Esophagus muscularis mucosa (tissue), 4 donors: ENCODE results near the gene AOAH. TPM values are rescaled to one million over a fixed set of nuclear protein-coding genes. Genes with fewer than 3 reads are reported as not detected.
A peak's percentile ranks its signal among the peaks of the same experiment; 100 is the strongest.
"Not testable (repeated sequence)": the region's sequence is repeated elsewhere in the genome, so short reads cannot be mapped to it uniquely, and the experiment has no call there.

Source experiments
- DNase-seq: peaks from one replicate; pipeline ENCODE4 v3.0.0-alpha.2; 2017; ENCODE audit errors: extremely low spot score
- H3K27ac ChIP-seq, 4 donors: fragments of 200-600 bp; sonication (generic); replicated peaks in 1 of 4; 1 replicate in 3 of 4; 2 replicates in 1 of 4; pipeline ENCODE4 v1.5.1; 2016 to 2019; ENCODE audit warnings: mild to moderate bottlenecking in 1 of 4
- H3K27me3 ChIP-seq, 4 donors: fragments of 200-600 bp; sonication (generic); one replicate each; pipeline versions ENCODE4 v1.5.1 to v1.6.0; 2016 to 2019
- H3K36me3 ChIP-seq, 4 donors: fragments of 200-600 bp; sonication (generic); one replicate each; pipeline ENCODE4 v1.5.1; 2016 to 2019
- H3K4me1 ChIP-seq, 4 donors: fragments of 200-600 bp; sonication (generic); one replicate each; pipeline ENCODE4 v1.5.1; 2016 to 2019
- H3K4me3 ChIP-seq, 4 donors: fragments of 200-600 bp; sonication (generic); 1 replicate in 2 of 4; 2 replicates in 2 of 4; pipeline ENCODE4 v1.5.1; 2016 to 2019; ENCODE audit warnings: mild to moderate bottlenecking in 4 of 4, moderate library complexity in 1 of 4
- H3K9me3 ChIP-seq, 4 donors: fragments of 200-600 bp; sonication (generic); 1 replicate in 3 of 4; 2 replicates in 1 of 4; pipeline ENCODE4 v1.5.1; 2016 to 2019
- CTCF ChIP-seq, 3 experiments: fragments of 200-600 bp in 2 of 3; fragments of 450-650 bp in 1 of 3; sonication (generic) in 2 of 3; IDR thresholded peaks; one replicate each; pipeline ENCODE4 v1.5.1; 2017 to 2019; ENCODE audit warnings: antibody characterized with exemption in 3 of 3, mild to moderate bottlenecking in 2 of 3, moderate library complexity in 1 of 3
- EP300 ChIP-seq: sonication (generic); formaldehyde crosslinking; IDR thresholded peaks from one replicate; pipeline ENCODE4 v1.6.1; 2017; ENCODE audit warnings: antibody characterized with exemption
- POLR2A ChIP-seq: fragments of 450-650 bp; IDR thresholded peaks from one replicate; pipeline ENCODE4 v1.6.1; 2017; ENCODE audit warnings: antibody characterized with exemption, moderate library complexity, mild to moderate bottlenecking, low read depth
- POLR2AphosphoS5 ChIP-seq, 2 donors: sonication (generic); formaldehyde crosslinking; IDR thresholded peaks; one replicate each; pipeline ENCODE4 v1.6.1; 2017; ENCODE audit warnings: antibody characterized with exemption in 2 of 2
- WGBS: methylation state at CpG from one replicate; pipeline ENCODE4 v1.1.5; 2018; 5-methylcytosine and 5-hydroxymethylcytosine counted together
- intact Hi-C: fragments of 100-400 bp; cut with DNase I; formaldehyde crosslinking; loops from one replicate; pipeline ENCODE4 v1.15.1; 2023
- total RNA-seq, 4 donors: library from RNA; depleted of rRNA; stranded (reverse); fragments of >200 nt; gene quantifications; one replicate each; pipeline versions ENCODE4 v1.1.0 to v1.2.1, GENCODE V29; 2016

The AOAH gene
- total RNA-seq, 4 donors from 2014 or later, result 2.0 to 16.1 (median 4.5) TPM

- no peaks in the 10 kb centered on the region for H3K27me3 ChIP-seq
- TF ChIP-seq POLR2A (no peak), POLR2AphosphoS5 (IDR thresholded peaks at IDR 0.05) (no peak), EP300 (no peak), CTCF (IDR thresholded peaks at IDR 0.05) (no peak)
- no peak overlapping the region for H3K27ac ChIP-seq
- H3K9me3 ChIP-seq, result no peaks in the 10 kb centered on the region
- intact Hi-C loops, result no loop called here
- 88% methylated on average over 3 of the region's 3 CpGs for WGBS
- no peak for DNase-seq
- no peaks in the 10 kb centered on the region for H3K36me3 ChIP-seq
- no peak overlapping the region for H3K4me3 ChIP-seq
- H3K4me1 ChIP-seq, result peaks cover 0 to 8% (median 4%) of the 10 kb centered on the region in 4 donors
These were observed 233.0 kb downstream of the AOAH start for GRCh38 chr7:36491317-36491716.

GRCh38 chr7:36490419-36490830, 233.9 kb downstream of the AOAH start:
- no peaks in the 10 kb centered on the region for H3K9me3 ChIP-seq

GRCh38 chr7:36488672-36489071, 235.6 kb downstream of the AOAH start:
- not testable (repeated sequence) for H3K9me3 ChIP-seq, H3K27ac ChIP-seq, H3K4me1 ChIP-seq, H3K27me3 ChIP-seq, DNase-seq, H3K4me3 ChIP-seq, H3K36me3 ChIP-seq
- intact Hi-C loops, result loop anchor here (5.0 kb wide), 2 partner anchors 184 to 709 kb away; no protein-coding TSS in a partner anchor
- WGBS, result 93% methylated on average over 5 of the region's 5 CpGs

More at GRCh38 chr7:36490419-36490830, 233.9 kb downstream of the AOAH start:
- peaks cover 0 to 8% (median 4%) of the 10 kb centered on the region in 4 donors for H3K4me1 ChIP-seq
- no peaks in the 10 kb centered on the region for H3K36me3 ChIP-seq
- no peak overlapping the region for H3K27ac ChIP-seq
- TF ChIP-seq POLR2AphosphoS5 (IDR thresholded peaks at IDR 0.05), result no peak
- no peak for TF ChIP-seq POLR2A
- TF ChIP-seq CTCF (IDR thresholded peaks at IDR 0.05), result no peak
- no peak for TF ChIP-seq EP300
- intact Hi-C loops, result no loop called here
- no peak overlapping the region for H3K4me3 ChIP-seq
- H3K27me3 ChIP-seq, result no peaks in the 10 kb centered on the region
- DNase-seq, result peak; percentile 77
- 44% methylated on average over 3 of the region's 3 CpGs for WGBS

- TF ChIP-seq POLR2AphosphoS5 (IDR thresholded peaks at IDR 0.05), result no peak
- peak; percentile 62 to 70 (median 65) for TF ChIP-seq CTCF (IDR thresholded peaks at IDR 0.05)
- TF ChIP-seq POLR2A, result no peak
- TF ChIP-seq EP300, result no peak
- H3K27me3 ChIP-seq, result no peaks in the 10 kb centered on the region
- peaks cover 0 to 8% (median 4%) of the 10 kb centered on the region in 4 donors for H3K4me1 ChIP-seq
- no peak overlapping the region for H3K27ac ChIP-seq
- no peaks in the 10 kb centered on the region for H3K36me3 ChIP-seq
- no peaks in the 10 kb centered on the region for H3K9me3 ChIP-seq
- no peak overlapping the region for H3K4me3 ChIP-seq
- intact Hi-C loops, result loop anchor here (5.0 kb wide), 2 partner anchors 184 to 709 kb away; no protein-coding TSS in a partner anchor
- 33% methylated on average over 4 of the region's 4 CpGs for WGBS
- no peak for DNase-seq
These were observed 236.4 kb downstream of the AOAH start for GRCh38 chr7:36487756-36488336.

- H3K36me3 ChIP-seq, result no peaks in the 10 kb centered on the region
- peaks cover 0 to 8% (median 4%) of the 10 kb centered on the region in 4 donors for H3K4me1 ChIP-seq
- WGBS, result 67% methylated on average over 4 of the region's 4 CpGs
- intact Hi-C loops, result loop anchor here (5.0 kb wide), 2 partner anchors 186 to 711 kb away; no protein-coding TSS in a partner anchor
- no peak for DNase-seq
- no peak overlapping the region for H3K27ac ChIP-seq
- no peaks in the 10 kb centered on the region for H3K27me3 ChIP-seq
- TF ChIP-seq POLR2A, result no peak
- TF ChIP-seq CTCF (IDR thresholded peaks at IDR 0.05), result no peak
- TF ChIP-seq EP300, result no peak
- no peak overlapping the region for H3K4me3 ChIP-seq
- H3K9me3 ChIP-seq, result no peaks in the 10 kb centered on the region
These were observed 238.0 kb downstream of the AOAH start for GRCh38 chr7:36486336-36486735.
